HEK293 (cell line): Measurements from ENCODE around the gene RCOR3.

Experiments used
- CTCF ChIA-PET: fragments of 350-600 bp; formaldehyde crosslinking; extraction: SDS; loops from one replicate; lab custom pipeline; 2021; ENCODE audit warnings: antibody characterized with exemption; lab: Yijun Ruan, JAX
- POLR2A ChIA-PET: fragments of 300-600 bp; formaldehyde crosslinking; extraction: SDS; loops from one replicate; lab custom pipeline; 2020; ENCODE audit warnings: antibody characterized with exemption, inconsistent platforms; lab: Yijun Ruan, JAX
- H3K27ac ChIP-seq: fragments of 200-500 bp; sonication (Bioruptor generic); 2 replicates; pipeline ENCODE4 v1.5.1; 2014; ENCODE audit warnings: low read depth, low read length, control low read depth, inconsistent platforms; ENCODE audit errors: extremely low read depth
- H3K36me3 ChIP-seq, 2 experiments: fragments of 200-500 bp in 1 of 2; sonication (Bioruptor generic) in 1 of 2; 1 replicate in 1 of 2; 2 replicates in 1 of 2; pipeline ENCODE4 v1.5.1; 2014 to 2017; ENCODE audit warnings: inconsistent platforms in 2 of 2, low read length in 2 of 2; ENCODE audit not compliant: control insufficient read depth in 2 of 2, insufficient read depth in 1 of 2
- H3K4me1 ChIP-seq: fragments of 200-500 bp; sonication (Bioruptor generic); 2 replicates; pipeline ENCODE4 v1.5.1; 2014; ENCODE audit warnings: mild to moderate bottlenecking, low read length, inconsistent platforms; ENCODE audit not compliant: control insufficient read depth, insufficient read depth
- H3K4me3 ChIP-seq: 2 replicates; pipeline ENCODE4 v1.5.1; 2011; ENCODE audit warnings: low read depth, mild to moderate bottlenecking, control low read depth, low read length, moderate library complexity
- H3K9me3 ChIP-seq: fragments of 200-500 bp; sonication (Bioruptor generic); 2 replicates; pipeline ENCODE4 v1.5.1; 2014; ENCODE audit warnings: low read depth, low read length, inconsistent platforms; ENCODE audit not compliant: control insufficient read depth, insufficient read depth
- EGR2 ChIP-seq: fragments of 450-650 bp; formaldehyde crosslinking; IDR thresholded peaks from 2 replicates; pipeline ENCODE4 v1.5.1; 2016; ENCODE audit warnings: low read depth, missing biosample characterization, missing genetic modification characterization
- GLIS1 ChIP-seq: fragments of 450-650 bp; formaldehyde crosslinking; IDR thresholded peaks from 2 replicates; pipeline ENCODE4 v1.5.1; 2016; ENCODE audit warnings: missing biosample characterization, missing genetic modification characterization
- HOXD13 ChIP-seq: sonication (generic); formaldehyde crosslinking; IDR thresholded peaks from 2 replicates; pipeline ENCODE4 v1.8.0; 2022; ENCODE audit warnings: missing genetic modification reagents, borderline replicate concordance
- OSR2 ChIP-seq: fragments of 450-650 bp; formaldehyde crosslinking; IDR thresholded peaks from 2 replicates; pipeline ENCODE4 v1.5.1; 2016; ENCODE audit warnings: missing biosample characterization, missing genetic modification characterization
- ZBTB21 ChIP-seq: fragments of 450-650 bp; formaldehyde crosslinking; IDR thresholded peaks from 2 replicates; pipeline ENCODE4 v1.5.1; 2017; ENCODE audit warnings: missing biosample characterization, missing genetic modification characterization
- ZFP3 ChIP-seq: fragments of 450-650 bp; formaldehyde crosslinking; IDR thresholded peaks from 2 replicates; pipeline ENCODE4 v1.5.1; 2016; ENCODE audit warnings: low read depth, missing biosample characterization, missing genetic modification characterization
- ZFP37 ChIP-seq: fragments of 450-650 bp; formaldehyde crosslinking; IDR thresholded peaks from 2 replicates; pipeline ENCODE4 v1.5.1; 2016; ENCODE audit warnings: missing biosample characterization, missing genetic modification characterization
- ZNF114 ChIP-seq: fragments of 450-650 bp; formaldehyde crosslinking; IDR thresholded peaks from 2 replicates; pipeline ENCODE4 v1.5.0; 2017; ENCODE audit warnings: missing biosample characterization, missing genetic modification characterization
- ZNF350 ChIP-seq: fragments of 450-650 bp; formaldehyde crosslinking; IDR thresholded peaks from 2 replicates; pipeline ENCODE4 v1.5.0; 2017; ENCODE audit warnings: missing biosample characterization, mild to moderate bottlenecking, missing genetic modification characterization
- ZNF548 ChIP-seq: fragments of 450-650 bp; formaldehyde crosslinking; IDR thresholded peaks from 2 replicates; pipeline ENCODE4 v1.5.1; 2016; ENCODE audit warnings: missing biosample characterization, missing genetic modification characterization
- ZNF555 ChIP-seq: fragments of 450-650 bp; formaldehyde crosslinking; conservative IDR thresholded peaks from 2 replicates; pipeline ENCODE4 v1.5.1; 2017; ENCODE audit warnings: missing biosample characterization, mild to moderate bottlenecking, missing genetic modification characterization, inconsistent platforms
- ZNF776 ChIP-seq: fragments of 450-650 bp; formaldehyde crosslinking; IDR thresholded peaks from 2 replicates; pipeline ENCODE4 v1.5.0; 2017; ENCODE audit warnings: missing biosample characterization, missing genetic modification characterization, borderline replicate concordance
- ZSCAN16 ChIP-seq: fragments of 450-650 bp; formaldehyde crosslinking; IDR thresholded peaks from 2 replicates; pipeline ENCODE4 v1.5.1; 2016; ENCODE audit warnings: missing biosample characterization, missing genetic modification characterization
- TF ChIP-seq, protein P1 (sequence below): fragments of 450-650 bp; formaldehyde crosslinking; IDR thresholded peaks from 2 replicates; pipeline ENCODE4; 2016; ENCODE audit warnings: missing biosample characterization, missing genetic modification characterization
- TF ChIP-seq, protein P2 (sequence below): fragments of 450-650 bp; formaldehyde crosslinking; IDR thresholded peaks from 2 replicates; pipeline ENCODE4 v1.5.1; 2016; ENCODE audit warnings: missing biosample characterization, missing genetic modification characterization
- TF ChIP-seq, protein P3 (sequence below): fragments of 450-650 bp; formaldehyde crosslinking; IDR thresholded peaks from 2 replicates; pipeline ENCODE4 v1.5.1; 2016; ENCODE audit warnings: missing biosample characterization, missing genetic modification characterization, borderline replicate concordance

RCOR3 gene

GRCh38 chr1:211229365-211229759 is 29.8 kb upstream of the RCOR3 start:
- CTCF ChIA-PET: no interaction called here
- POLR2A ChIA-PET: no interaction called here

DNA sequence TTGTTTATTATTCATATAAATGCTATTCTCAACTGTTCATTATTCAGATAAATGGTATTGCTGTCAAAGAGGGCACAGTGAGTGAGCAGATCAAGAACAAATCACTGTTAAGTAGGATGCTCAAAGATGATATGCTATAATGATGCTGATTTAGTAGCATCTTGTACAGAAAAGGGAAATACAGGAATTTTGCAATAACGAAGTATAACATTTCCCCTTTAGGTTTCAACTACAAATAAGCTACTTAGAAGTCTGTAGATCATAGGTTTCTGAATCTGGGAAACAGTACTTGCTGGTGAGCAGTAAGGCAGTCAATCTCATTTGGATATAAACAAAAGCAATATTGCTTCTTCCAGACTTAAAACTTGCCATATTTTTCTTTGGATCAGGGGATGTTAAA is 27.3 kb upstream of the RCOR3 start:
- POLR2A ChIA-PET: no interaction called here
- no peaks in the 10 kb centered on the region for H3K9me3 ChIP-seq
- no peak overlapping the region for H3K27ac ChIP-seq
- CTCF ChIA-PET: no interaction called here
- H3K4me1 ChIP-seq: no peaks in the 10 kb centered on the region
- TF ChIP-seq ZSCAN16 (tag by site-specific recombination): no peak
- no peak for TF ChIP-seq EGR2
- no peak for TF ChIP-seq ZBTB21 (tag by site-specific recombination)
- TF ChIP-seq ZFP37 (tag by site-specific recombination): no peak
- TF ChIP-seq, protein P1, sequence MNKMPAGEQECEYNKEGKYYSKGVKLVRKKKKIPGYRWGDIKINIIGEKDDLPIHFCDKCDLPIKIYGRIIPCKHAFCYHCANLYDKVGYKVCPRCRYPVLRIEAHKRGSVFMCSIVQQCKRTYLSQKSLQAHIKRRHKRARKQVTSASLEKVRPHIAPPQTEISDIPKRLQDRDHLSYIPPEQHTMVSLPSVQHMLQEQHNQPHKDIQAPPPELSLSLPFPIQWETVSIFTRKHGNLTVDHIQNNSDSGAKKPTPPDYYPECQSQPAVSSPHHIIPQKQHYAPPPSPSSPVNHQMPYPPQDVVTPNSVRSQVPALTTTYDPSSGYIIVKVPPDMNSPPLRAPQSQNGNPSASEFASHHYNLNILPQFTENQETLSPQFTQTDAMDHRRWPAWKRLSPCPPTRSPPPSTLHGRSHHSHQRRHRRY: no peak
- no peak for TF ChIP-seq ZNF114 (tag by site-specific recombination)
- no peak for TF ChIP-seq ZNF350
- TF ChIP-seq ZNF548 (tag by site-specific recombination): no peak
- no peak for TF ChIP-seq ZFP3 (tag by site-specific recombination)
- no peak overlapping the region for H3K4me3 ChIP-seq
- H3K36me3 ChIP-seq: no peaks in the 10 kb centered on the region

More at GRCh38 chr1:211229365-211229759, 29.8 kb upstream of the RCOR3 start:
- no peak overlapping the region for H3K27ac ChIP-seq
- no peak for TF ChIP-seq HOXD13 (CRISPR knock-in tag)
- no peak for TF ChIP-seq ZNF555 (tag by site-specific recombination)
- TF ChIP-seq ZNF776 (tag by site-specific recombination): no peak
- TF ChIP-seq, protein P2, sequence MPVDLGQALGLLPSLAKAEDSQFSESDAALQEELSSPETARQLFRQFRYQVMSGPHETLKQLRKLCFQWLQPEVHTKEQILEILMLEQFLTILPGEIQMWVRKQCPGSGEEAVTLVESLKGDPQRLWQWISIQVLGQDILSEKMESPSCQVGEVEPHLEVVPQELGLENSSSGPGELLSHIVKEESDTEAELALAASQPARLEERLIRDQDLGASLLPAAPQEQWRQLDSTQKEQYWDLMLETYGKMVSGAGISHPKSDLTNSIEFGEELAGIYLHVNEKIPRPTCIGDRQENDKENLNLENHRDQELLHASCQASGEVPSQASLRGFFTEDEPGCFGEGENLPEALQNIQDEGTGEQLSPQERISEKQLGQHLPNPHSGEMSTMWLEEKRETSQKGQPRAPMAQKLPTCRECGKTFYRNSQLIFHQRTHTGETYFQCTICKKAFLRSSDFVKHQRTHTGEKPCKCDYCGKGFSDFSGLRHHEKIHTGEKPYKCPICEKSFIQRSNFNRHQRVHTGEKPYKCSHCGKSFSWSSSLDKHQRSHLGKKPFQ (tag by site-specific recombination): no peak
- no peak overlapping the region for H3K4me3 ChIP-seq
- no peaks in the 10 kb centered on the region for H3K36me3 ChIP-seq
- H3K4me1 ChIP-seq: no peaks in the 10 kb centered on the region
- no peaks in the 10 kb centered on the region for H3K9me3 ChIP-seq

- CTCF ChIA-PET: interaction anchor here (0.5 to 0.7 kb wide), 4 partner anchors 52 to 1372 kb away, joined by 3 read pairs; no protein-coding TSS in a partner anchor
- POLR2A ChIA-PET: interaction anchor here (1.0 kb wide), 1 partner anchor 21 kb away, joined by 3 read pairs; no protein-coding TSS in a partner anchor
- Histone ChIP-seq H3K4me1 (no peaks in the 10 kb centered on the region), H3K9me3 (no peaks in the 10 kb centered on the region), H3K27ac (no peak overlapping the region), H3K36me3 (no peaks in the 10 kb centered on the region), H3K4me3 (no peak overlapping the region)
- 0 out of 2 replicates have a peak, but pooled peaks have one; percentile 15 for TF ChIP-seq GLIS1 (tag by site-specific recombination)
- TF ChIP-seq, protein P3, sequence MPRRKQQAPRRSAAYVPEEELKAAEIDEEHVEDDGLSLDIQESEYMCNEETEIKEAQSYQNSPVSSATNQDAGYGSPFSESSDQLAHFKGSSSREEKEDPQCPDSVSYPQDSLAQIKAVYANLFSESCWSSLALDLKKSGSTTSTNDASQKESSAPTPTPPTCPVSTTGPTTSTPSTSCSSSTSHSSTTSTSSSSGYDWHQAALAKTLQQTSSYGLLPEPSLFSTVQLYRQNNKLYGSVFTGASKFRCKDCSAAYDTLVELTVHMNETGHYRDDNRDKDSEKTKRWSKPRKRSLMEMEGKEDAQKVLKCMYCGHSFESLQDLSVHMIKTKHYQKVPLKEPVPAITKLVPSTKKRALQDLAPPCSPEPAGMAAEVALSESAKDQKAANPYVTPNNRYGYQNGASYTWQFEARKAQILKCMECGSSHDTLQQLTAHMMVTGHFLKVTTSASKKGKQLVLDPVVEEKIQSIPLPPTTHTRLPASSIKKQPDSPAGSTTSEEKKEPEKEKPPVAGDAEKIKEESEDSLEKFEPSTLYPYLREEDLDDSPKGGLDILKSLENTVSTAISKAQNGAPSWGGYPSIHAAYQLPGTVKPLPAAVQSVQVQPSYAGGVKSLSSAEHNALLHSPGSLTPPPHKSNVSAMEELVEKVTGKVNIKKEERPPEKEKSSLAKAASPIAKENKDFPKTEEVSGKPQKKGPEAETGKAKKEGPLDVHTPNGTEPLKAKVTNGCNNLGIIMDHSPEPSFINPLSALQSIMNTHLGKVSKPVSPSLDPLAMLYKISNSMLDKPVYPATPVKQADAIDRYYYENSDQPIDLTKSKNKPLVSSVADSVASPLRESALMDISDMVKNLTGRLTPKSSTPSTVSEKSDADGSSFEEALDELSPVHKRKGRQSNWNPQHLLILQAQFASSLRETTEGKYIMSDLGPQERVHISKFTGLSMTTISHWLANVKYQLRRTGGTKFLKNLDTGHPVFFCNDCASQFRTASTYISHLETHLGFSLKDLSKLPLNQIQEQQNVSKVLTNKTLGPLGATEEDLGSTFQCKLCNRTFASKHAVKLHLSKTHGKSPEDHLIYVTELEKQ: no peak
- peak; percentile 51 for TF ChIP-seq OSR2 (tag by site-specific recombination)
- TF ChIP-seq ZNF548 (tag by site-specific recombination): peak; percentile 46; the same call in 1 of the 2 replicates
Measured at GRCh38 chr1:211236633-211237320, 22.4 kb upstream of the RCOR3 start.
